ENCODE data around the gene EXOSC7.
"Not testable (repeated sequence)": the region's sequence is repeated elsewhere in the genome, so short reads cannot be mapped to it uniquely, and the experiment has no call there.

EXOSC7 gene

GRCh38 chr3:44976002-44976815 is at the start of gene EXOSC7, which contains the start of gene ZDHHC3:
TSS of gene EXOSC7 (plus strand) at chr3:44976244. CDS start at chr3:44976278, 34 bp downstream.
TSS of gene ZDHHC3 (minus strand) at chr3:44976174. CDS start at chr3:44959436, 16,738 bp downstream.
- DNase-seq (ENCODE audit: low spot score): peak; percentile 85

GRCh38 chr3:44926921-44927320 is 49.1 kb upstream of the EXOSC7 start:
- no peak for DNase-seq (ENCODE audit: low spot score)

DNA sequence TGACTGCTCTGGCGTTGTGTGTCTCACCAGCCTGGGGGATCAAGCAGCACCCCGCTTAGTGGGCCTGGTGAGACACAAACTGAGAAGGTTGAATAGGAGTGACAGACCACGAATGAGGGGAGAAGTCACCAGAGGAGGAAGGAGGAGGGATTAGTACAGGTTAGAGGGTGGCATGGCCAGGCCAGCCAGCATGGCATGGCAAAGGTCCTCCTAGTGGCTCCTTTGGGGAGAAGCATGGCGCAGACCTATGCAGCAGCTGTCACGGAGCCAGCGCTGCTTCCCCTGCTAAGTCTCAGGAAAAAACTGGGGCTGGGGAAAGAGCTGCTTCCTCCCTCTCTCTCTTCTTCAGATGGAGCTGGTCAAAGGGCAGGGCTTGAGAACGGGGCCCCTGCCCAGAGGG is 48.7 kb upstream of the EXOSC7 start:
- DNase-seq (ENCODE audit: low spot score): no peak

GRCh38 chr3:44929782-44930181 is 46.3 kb upstream of the EXOSC7 start:
- DNase-seq (ENCODE audit: low spot score): no peak

DNA sequence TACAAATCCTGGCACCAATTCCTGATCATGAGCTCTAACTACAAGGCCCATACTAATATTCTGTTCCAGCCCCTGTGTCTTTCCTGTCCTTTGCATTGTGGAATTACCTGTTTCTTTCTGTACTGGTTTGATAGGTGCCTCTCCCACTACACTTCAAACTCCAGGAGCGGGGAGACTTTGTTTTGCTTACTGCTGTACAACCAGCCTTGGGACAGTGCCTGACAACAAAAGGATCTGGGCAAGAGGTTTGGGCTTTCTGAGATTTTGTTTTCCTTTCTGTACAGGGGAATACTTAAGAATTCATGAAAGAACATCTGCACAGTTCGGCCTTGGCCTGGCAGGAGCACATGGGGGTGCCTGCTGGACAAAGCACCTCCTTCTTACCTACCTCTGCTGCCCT is 45.1 kb upstream of the EXOSC7 start:
- DNase-seq (ENCODE audit: low spot score): no peak

DNA sequence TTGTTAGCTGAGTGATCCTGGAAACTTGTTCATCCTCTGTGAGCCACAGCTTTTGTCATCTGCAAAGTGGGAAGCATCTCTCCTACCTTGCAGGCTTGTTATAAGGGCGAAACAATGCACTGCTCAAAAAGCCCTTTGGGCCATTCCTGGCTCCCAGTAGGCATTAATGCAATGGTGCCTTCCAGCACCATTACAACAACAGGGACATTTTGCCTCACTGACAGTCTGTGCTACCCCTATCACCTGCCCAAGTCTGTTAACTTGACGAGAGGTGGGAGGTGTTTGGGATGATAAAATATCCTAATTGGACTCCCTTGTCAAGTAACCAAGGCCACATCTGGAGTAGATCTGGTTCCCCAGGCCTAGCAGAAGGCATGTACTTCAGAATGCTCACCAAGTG is 44.3 kb upstream of the EXOSC7 start:
- DNase-seq (ENCODE audit: low spot score): no peak

DNA sequence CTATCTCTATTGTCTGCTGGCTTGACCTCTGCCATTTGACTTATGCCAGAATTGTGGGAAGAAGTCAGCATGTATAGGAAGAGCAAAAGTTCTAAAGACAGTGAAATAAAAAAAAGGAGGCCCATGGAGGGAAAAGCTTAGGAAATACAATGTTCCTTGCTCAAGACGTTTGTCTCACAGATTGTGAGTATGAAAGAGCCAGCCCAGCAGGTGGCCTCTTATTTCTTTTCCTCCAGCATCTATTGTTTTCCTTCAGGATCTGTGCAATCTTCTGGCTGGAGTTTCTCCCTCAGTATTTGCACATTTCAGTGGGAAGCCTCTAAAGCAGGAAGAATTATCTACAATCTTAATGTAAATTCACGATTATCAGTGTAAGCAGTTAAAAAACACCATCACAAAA is 43.8 kb upstream of the EXOSC7 start:
- no peak for DNase-seq (ENCODE audit: low spot score)

DNA sequence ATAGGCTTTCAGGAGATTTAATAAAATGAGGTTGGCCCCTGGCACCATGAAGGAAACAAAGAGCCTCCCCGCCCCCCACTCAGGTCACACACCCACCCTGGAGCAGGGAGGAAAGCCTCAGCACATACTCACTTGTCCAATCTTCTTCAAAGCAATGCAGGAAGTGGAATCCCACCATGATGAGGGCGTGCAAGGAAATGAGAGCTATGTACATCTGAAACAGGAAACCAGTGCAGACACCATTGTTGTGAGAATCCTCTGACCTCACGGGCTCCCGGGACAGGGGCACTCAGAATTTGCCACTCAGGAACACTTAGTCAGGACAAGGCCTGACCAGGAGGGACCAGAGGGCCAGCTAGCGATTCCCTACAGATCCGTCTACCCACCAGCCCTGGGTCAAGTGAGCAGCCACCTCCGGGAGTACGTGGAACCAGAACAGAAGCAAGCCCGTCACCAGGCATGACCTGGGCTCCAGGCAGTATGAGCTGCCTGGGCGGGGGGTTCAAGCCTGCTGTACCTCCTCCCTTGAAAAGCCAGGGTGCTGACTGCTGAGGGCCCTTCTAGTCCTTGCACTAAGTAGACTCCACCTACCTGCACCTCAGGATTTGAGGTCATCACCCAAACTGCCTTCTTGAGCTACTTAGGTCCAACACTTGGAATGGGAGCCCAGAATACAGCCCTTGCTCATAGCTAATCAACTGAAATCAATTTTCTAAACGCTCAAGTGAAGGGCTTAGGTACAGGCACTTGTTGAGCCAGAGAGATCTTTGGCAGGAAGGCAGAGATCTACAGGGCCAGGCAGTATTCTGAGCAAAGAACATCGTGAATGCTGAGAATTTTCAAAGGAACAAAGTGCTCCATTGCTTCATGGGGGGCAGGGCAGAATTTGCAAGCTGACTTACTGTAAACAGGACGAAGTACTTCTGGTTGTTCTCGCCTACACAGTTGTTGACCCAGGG is 42.8 kb upstream of the EXOSC7 start:
- DNase-seq (ENCODE audit: low spot score): no peak

DNA sequence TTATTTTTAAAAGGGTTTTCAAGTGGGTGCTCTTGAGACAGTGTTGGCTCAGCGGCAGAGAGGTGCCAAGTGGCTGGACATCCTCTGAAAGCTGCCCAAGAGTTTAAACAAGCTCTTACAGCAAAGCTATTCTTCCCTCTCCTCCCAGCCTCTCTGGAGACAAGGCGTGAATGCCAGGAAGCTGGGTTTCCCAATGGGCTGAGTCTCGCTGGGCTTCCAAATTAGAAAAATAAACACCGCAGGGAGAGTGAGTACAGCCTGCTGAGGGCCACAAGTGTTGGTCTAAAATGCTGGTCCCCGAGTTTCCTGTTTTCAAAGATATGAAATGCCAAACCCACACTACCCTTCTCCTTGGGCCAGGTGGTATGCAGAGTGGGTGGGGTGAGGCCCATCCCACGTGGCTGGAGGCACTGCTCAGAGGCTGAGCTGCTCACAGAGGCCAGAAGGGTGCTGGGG is 36.4 kb upstream of the EXOSC7 start:
- DNase-seq (ENCODE audit: low spot score): peak; percentile 15

- DNase-seq (ENCODE audit: low spot score): no peak
These were observed 33.7 kb upstream of the EXOSC7 start for GRCh38 chr3:44942202-44942921.

DNA sequence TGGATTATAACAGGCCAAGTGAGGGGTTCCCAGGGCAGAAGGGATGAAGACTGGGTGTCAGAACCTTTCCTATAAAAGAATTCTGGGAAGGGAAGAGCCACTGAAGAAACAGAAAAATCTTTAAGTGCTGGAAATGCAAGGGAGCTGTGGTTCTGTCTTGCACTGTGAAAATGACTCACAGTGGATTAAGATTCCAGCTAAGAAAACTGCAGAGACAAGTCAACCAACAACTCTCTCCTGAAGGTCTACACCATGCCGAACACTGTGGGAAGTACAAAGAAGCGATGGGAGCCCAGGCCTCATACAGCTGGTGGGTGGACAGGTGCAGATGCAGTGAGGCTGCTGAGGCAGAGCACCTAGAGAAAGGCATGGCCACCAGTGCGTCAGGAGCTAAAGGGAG is 27.8 kb upstream of the EXOSC7 start:
- DNase-seq (ENCODE audit: low spot score): no peak

DNA sequence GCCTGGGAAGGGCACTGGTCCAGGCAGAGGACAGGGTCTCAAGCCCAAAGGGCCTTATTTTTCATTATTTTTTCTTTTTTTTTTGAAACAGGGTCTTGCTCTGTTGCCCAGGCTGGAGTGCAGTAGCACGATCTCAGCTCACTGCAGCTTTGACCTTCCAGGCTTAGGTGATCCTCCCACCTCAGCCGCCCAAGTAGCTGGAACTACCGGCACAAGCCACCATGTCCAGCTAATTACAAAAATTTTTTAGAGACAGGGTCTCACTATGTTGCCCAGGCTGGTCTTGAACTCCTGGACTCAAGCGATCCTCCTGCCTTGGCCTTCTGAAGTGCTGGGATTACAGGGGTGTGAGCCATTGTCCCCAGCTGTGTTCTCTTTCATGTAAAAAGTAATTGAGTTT is 26.3 kb upstream of the EXOSC7 start:
- DNase-seq (ENCODE audit: low spot score): not testable (repeated sequence)

DNA sequence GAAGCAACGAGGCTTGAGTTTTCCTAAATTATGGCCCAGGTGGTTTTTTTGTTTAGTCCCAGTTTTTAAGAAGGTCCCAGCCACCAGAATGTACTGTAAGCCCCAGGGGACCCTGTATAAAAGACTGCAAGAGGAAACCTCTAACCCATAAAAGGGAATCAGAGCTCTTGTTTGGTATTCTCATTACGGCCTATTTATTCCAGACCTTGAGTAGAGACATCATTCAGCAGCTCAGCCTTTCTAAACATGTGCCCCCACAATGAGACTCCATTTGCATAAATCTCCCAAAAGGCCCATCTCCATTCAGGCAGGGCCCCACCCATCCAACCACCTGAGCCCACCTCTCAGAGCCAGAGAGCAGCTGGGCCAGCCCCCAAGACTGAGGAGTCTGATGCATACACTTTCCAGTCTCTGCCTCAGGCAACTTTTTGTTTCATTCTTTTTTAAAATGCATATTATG is 25.7 kb upstream of the EXOSC7 start:
- DNase-seq (ENCODE audit: low spot score): no peak

GRCh38 chr3:44952689-44953088 is 23.4 kb upstream of the EXOSC7 start:
- no peak for DNase-seq (ENCODE audit: low spot score)

GRCh38 chr3:44954304-44954703 is 21.7 kb upstream of the EXOSC7 start:
- no peak for DNase-seq (ENCODE audit: low spot score)

DNA sequence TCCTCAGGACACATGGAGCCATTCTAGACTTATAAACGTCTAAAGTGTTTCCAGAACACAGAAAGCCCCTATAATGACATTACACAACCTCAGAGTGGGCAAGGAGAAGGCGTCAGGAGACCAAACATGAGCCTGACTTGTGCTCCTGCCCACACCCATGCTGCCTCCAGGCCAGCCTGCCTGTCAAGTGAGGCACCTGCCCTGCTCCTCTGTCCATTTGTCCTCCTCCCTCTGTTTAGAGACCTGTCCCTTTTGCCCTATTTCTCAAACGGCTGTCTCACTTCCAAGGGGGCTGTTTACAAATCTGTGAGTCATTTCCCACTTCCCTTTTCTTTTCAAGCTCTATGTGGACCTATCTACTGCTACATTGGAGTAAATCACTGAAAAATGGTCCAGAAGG is 21.1 kb upstream of the EXOSC7 start:
- DNase-seq (ENCODE audit: low spot score): no peak

DNA sequence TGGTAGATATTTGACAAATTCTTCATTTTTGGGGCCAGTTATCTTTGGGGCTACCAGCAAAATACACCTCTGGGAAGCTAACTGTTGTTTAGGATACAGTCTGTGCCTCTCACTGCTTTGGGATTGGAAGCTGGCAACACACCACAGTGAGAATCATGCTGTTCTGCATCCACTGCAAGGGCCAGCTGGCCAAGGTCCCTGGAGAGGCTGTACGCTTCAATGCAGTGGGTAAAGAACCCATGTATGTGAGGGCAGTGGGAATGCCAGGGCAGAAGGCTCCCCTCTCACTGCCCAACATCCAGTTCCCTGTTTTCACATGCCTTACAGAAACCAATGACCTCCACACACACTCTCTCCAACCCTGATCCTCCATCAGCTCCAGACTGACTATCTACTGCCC is 20.1 kb upstream of the EXOSC7 start:
- DNase-seq (ENCODE audit: low spot score): no peak

DNA sequence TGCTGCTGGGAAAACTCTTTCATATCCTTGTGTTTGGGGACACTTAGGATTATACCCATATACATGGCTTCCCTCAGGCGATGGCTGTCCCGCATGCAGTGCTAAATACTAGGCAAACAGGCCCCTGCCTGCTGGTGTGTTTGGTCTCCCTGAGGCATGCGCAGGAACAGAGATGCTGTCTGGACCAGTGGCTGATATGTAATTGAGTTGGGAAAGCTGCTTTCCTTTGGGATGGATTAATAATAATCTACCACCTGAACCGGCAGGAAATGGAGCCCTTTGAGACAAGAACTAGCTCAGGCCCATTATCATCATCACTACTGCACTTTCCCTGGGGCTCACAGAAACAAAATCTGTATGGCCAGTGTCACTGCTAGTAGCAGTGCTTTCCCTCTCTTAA is 18.1 kb upstream of the EXOSC7 start:
- no peak for DNase-seq (ENCODE audit: low spot score)

- DNase-seq (ENCODE audit: low spot score): no peak
These were observed 17.7 kb upstream of the EXOSC7 start for GRCh38 chr3:44958386-44958785.

GRCh38 chr3:44960387-44961026 is 15.5 kb upstream of the EXOSC7 start:
- no peak for DNase-seq (ENCODE audit: low spot score)

DNA sequence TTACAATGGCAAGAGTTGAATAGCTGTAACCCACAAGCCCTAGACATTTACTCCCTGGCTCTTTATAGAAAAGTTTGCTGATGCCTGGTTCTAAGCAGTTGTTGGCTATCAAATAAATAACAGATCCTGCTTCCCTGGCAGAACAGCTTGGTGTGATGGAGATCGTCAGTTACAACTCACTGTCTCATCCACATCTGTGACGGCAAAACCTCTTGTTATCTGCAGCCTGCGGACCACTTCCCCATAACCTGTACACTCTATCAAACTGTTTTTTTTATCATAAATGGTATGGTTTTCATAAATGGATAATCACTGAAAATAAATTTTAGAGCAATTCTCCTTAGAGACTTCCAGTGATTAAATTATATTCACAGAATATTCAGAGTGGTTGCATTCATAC is 14.2 kb upstream of the EXOSC7 start:
- DNase-seq (ENCODE audit: low spot score): no peak
